HG02852 (cell line): Measurements from ENCODE around the gene KIF20B.
"Not testable (repeated sequence)": the region's sequence is repeated elsewhere in the genome, so short reads cannot be mapped to it uniquely, and the experiment has no call there.

Source experiments
- ATAC-seq: cut with Tn5 transposase; IDR thresholded peaks from one replicate; pipeline ENCODE4 v1.9.1; 2021; ENCODE audit warnings: mild to moderate bottlenecking, moderate library complexity; ENCODE audit not compliant: unreplicated experiment

Gene KIF20B

GRCh38 chr10:89690027-89690426, 11.4 kb upstream of the KIF20B start:
- ATAC-seq = no peak

- no peak for ATAC-seq
Observed at GRCh38 chr10:89692416-89692815, 9.0 kb upstream of the KIF20B start.

- ATAC-seq = no peak
Observed at GRCh38 chr10:89693176-89693575, 8.2 kb upstream of the KIF20B start.

- ATAC-seq = no peak
Observed at GRCh38 chr10:89695307-89695706, 6.1 kb upstream of the KIF20B start.

GRCh38 chr10:89697946-89698345, 3.4 kb upstream of the KIF20B start:
- no peak for ATAC-seq

GRCh38 chr10:89699581-89700064, 1.8 kb upstream of the KIF20B start:
- no peak for ATAC-seq

- ATAC-seq = no peak
Observed at GRCh38 chr10:89700923-89701241, 508 bp upstream of the KIF20B start.

- ATAC-seq = no peak
Observed at GRCh38 chr10:89702121-89702480, 711 bp downstream of the KIF20B start.

- no peak for ATAC-seq
Observed at GRCh38 chr10:89705466-89705865, 4.1 kb downstream of the KIF20B start.

- ATAC-seq = no peak
Observed at GRCh38 chr10:89706011-89706410, 4.6 kb downstream of the KIF20B start.

- no peak for ATAC-seq
Observed at GRCh38 chr10:89707372-89707771, 6.0 kb downstream of the KIF20B start.

GRCh38 chr10:89710753-89711152, 9.4 kb downstream of the KIF20B start:
- ATAC-seq = no peak

- no peak for ATAC-seq
Observed at GRCh38 chr10:89734616-89735015, 33.2 kb downstream of the KIF20B start.

GRCh38 chr10:89738551-89739209, 37.3 kb downstream of the KIF20B start:
- ATAC-seq = peak; percentile 94

- no peak for ATAC-seq
Observed at GRCh38 chr10:89741126-89741762, 39.9 kb downstream of the KIF20B start.

GRCh38 chr10:89744026-89744425, 42.6 kb downstream of the KIF20B start:
- no peak for ATAC-seq

GRCh38 chr10:89745903-89746302, 44.5 kb downstream of the KIF20B start:
- ATAC-seq = no peak

- ATAC-seq = no peak
Observed at GRCh38 chr10:89750441-89750840, 49.1 kb downstream of the KIF20B start.

- no peak for ATAC-seq
Observed at GRCh38 chr10:89755374-89755773, 54.0 kb downstream of the KIF20B start.

GRCh38 chr10:89759531-89759930, 58.1 kb downstream of the KIF20B start:
- no peak for ATAC-seq

GRCh38 chr10:89763671-89764070, 62.3 kb downstream of the KIF20B start:
- ATAC-seq = not testable (repeated sequence)

GRCh38 chr10:89771684-89772083, 70.3 kb downstream of the KIF20B start:
- no peak for ATAC-seq

- no peak for ATAC-seq
Observed at GRCh38 chr10:89773081-89773480, 71.7 kb downstream of the KIF20B start.
